GM12892 (cell line): ENCODE data around the gene CIZ1.

Source experiments
- POLR2A ChIP-seq: IDR thresholded peaks from 2 replicates; pipeline ENCODE4 v1.6.1; 2011; ENCODE audit warnings: low read depth, low read length, control low read depth
- POLR2AphosphoS5 ChIP-seq: IDR thresholded peaks from 2 replicates; pipeline ENCODE4 v1.6.1; 2011; ENCODE audit warnings: low read depth, low read length, control low read depth
- TAF1 ChIP-seq: IDR thresholded peaks from 2 replicates; pipeline ENCODE4 v1.6.1; 2011; ENCODE audit warnings: low read depth, mild to moderate bottlenecking, control low read depth, low read length, borderline replicate concordance

DNA sequence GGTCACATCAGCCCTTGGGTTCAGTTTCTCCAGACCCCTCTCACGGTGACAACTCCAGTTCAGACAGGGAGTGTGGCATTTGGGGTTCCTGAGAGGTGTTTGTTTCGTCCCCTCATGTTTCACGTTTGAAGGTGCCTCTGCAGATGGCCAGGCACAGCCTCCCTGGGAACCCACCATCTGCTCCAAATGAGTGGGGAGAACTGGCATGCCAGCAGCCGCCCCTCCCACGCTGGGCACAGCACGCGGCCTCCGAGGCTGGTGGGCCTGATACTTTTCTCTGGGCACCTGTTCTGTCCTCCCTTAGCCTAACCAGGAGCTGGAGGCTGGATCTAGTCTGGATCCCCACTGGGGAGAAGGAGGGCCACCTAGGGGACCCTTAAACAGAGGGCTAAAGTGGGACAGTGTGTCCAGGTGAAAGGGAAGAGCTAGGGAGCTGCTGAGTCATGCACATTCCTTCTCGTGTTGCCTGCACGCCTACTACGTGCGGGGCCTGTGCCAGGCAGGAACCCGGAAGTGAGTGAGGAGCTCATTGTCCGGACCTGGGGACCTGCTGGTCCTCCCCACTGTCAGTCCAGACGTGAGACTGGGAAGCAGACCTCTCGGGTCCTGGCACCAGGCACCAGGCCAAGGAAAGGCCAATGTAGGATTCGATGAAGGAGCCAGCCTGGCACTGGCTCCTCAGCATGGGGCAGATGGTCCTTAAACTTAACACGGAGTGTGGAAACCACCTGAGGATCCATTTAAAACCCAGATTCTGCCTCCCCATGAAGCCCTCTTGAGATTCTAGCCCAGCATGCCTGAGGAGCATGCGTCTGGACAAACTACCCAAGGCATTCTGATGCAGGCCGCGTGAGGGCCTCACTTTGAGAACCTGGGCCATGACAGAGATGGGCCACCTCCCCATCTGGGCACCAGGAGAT, 23.5 kb upstream of the CIZ1 start:
- TF ChIP-seq POLR2A (no peak), POLR2AphosphoS5 (no peak), TAF1 (no peak)
